Measurements from ENCODE around the gene LHX2. TPM values are rescaled to one million over a fixed set of nuclear protein-coding genes. Genes with fewer than 3 reads are reported as not detected.

Gene LHX2
- total RNA-seq, 1 donor from 2014 or later = 0.20 TPM

- no peaks in the 10 kb centered on the region for H3K9me3 Mint-ChIP-seq (ENCODE audit: low read depth)
- peaks cover 76% of the 10 kb centered on the region for H3K27me3 Mint-ChIP-seq (ENCODE audit: low read depth)
- peak overlapping the region; percentile 53 for H3K4me3 Mint-ChIP-seq (ENCODE audit: unreplicated experiment)
- H3K4me1 Mint-ChIP-seq (ENCODE audit: low read depth) = peaks cover 22% of the 10 kb centered on the region
- H3K27ac Mint-ChIP-seq (ENCODE audit: unreplicated experiment) = no peak overlapping the region
- no peak for DNase-seq (ENCODE audit: low spot score)
- H3K36me3 Mint-ChIP-seq (ENCODE audit: low read depth) = peaks cover 3% of the 10 kb centered on the region
- no peak for TF ChIP-seq CTCF (IDR thresholded peaks at IDR 0.05)
Observed at GRCh38 chr9:124018730-124019697, 7.4 kb downstream of the LHX2 start.

GRCh38 chr9:124019771-124020519 lies 8.4 kb downstream of the LHX2 start:
- H3K27ac Mint-ChIP-seq (ENCODE audit: unreplicated experiment) = no peak overlapping the region
- peaks cover 76% of the 10 kb centered on the region for H3K27me3 Mint-ChIP-seq (ENCODE audit: low read depth)
- no peaks in the 10 kb centered on the region for H3K9me3 Mint-ChIP-seq (ENCODE audit: low read depth)
- peaks cover 3% of the 10 kb centered on the region for H3K36me3 Mint-ChIP-seq (ENCODE audit: low read depth)
- no peak for DNase-seq (ENCODE audit: low spot score)
- TF ChIP-seq CTCF (IDR thresholded peaks at IDR 0.05) = no peak
- no peak overlapping the region for H3K4me3 Mint-ChIP-seq (ENCODE audit: unreplicated experiment)
- H3K4me1 Mint-ChIP-seq (ENCODE audit: low read depth) = peaks cover 22% of the 10 kb centered on the region

GRCh38 chr9:124020520-124021384 lies 9.2 kb downstream of the LHX2 start:
- DNase-seq (ENCODE audit: low spot score) = no peak
- H3K36me3 Mint-ChIP-seq (ENCODE audit: low read depth) = peaks cover 3% of the 10 kb centered on the region
- no peak overlapping the region for H3K4me3 Mint-ChIP-seq (ENCODE audit: unreplicated experiment)
- peaks cover 75% of the 10 kb centered on the region for H3K27me3 Mint-ChIP-seq (ENCODE audit: low read depth)
- TF ChIP-seq CTCF (IDR thresholded peaks at IDR 0.05) = no peak
- H3K9me3 Mint-ChIP-seq (ENCODE audit: low read depth) = no peaks in the 10 kb centered on the region
- peaks cover 22% of the 10 kb centered on the region for H3K4me1 Mint-ChIP-seq (ENCODE audit: low read depth)
- no peak overlapping the region for H3K27ac Mint-ChIP-seq (ENCODE audit: unreplicated experiment)

- Mint-ChIP-seq H3K36me3 (ENCODE audit: low read depth) (peaks cover 3% of the 10 kb centered on the region), H3K9me3 (ENCODE audit: low read depth) (no peaks in the 10 kb centered on the region), H3K4me3 (ENCODE audit: unreplicated experiment) (no peak overlapping the region), H3K4me1 (ENCODE audit: low read depth) (peaks cover 20% of the 10 kb centered on the region), H3K27me3 (ENCODE audit: low read depth) (peaks cover 77% of the 10 kb centered on the region), H3K27ac (ENCODE audit: unreplicated experiment) (no peak overlapping the region)
- no peak for DNase-seq (ENCODE audit: low spot score)
- TF ChIP-seq CTCF (IDR thresholded peaks at IDR 0.05) = no peak
Observed at GRCh38 chr9:124021385-124021769, 9.8 kb downstream of the LHX2 start.
